ENCODE data around the gene DPP9. TPM values are rescaled to one million over a fixed set of nuclear protein-coding genes. Genes with fewer than 3 reads are reported as not detected.

The DPP9 gene
- total RNA-seq, 1 experiment from 2014 or later, result 46.4 TPM

- Histone ChIP-seq H3K14ac (ENCODE audit: insufficient read depth, low read length) (no peak overlapping the region), H3K9ac (ENCODE audit: extremely low read depth, insufficient read length, low read length) (no peak overlapping the region), H2BK5ac (ENCODE audit: insufficient read length, low read length) (no peak overlapping the region), H3K27me3 (ENCODE audit: insufficient read depth, low read length) (no peaks in the 10 kb centered on the region), H2AK5ac (ENCODE audit: insufficient read length, low read length) (no peak overlapping the region), H3K4ac (ENCODE audit: low read depth, low read length) (no peak overlapping the region), H4K91ac (ENCODE audit: insufficient read length, low read depth, low read length) (no peak overlapping the region), H3K18ac (ENCODE audit: insufficient read length, low read depth, low read length) (no peak overlapping the region), H4K5ac (ENCODE audit: insufficient read length, low read depth, low read length) (no peak overlapping the region), H3K23me2 (ENCODE audit: insufficient read length, low read depth, low read length, poor library complexity, severe bottlenecking) (no peaks in the 10 kb centered on the region), H3K27ac (ENCODE audit: insufficient read length, low read depth, low read length) (no peak overlapping the region), H4K8ac (replicated peaks; ENCODE audit: insufficient read length, low read depth, low read length) (no peak overlapping the region), H2BK20ac (ENCODE audit: low read depth, low read length, poor library complexity, severe bottlenecking) (no peak overlapping the region), H3K79me1 (ENCODE audit: insufficient read depth, low read depth, low read length, poor library complexity, severe bottlenecking) (no peaks in the 10 kb centered on the region), H3K79me2 (ENCODE audit: insufficient read depth, low read length) (no peaks in the 10 kb centered on the region), H3K23ac (ENCODE audit: insufficient read length, low read depth, low read length) (no peak overlapping the region), H2BK120ac (ENCODE audit: low read depth, low read length, poor library complexity, severe bottlenecking) (no peak overlapping the region), H2BK12ac (ENCODE audit: insufficient read length, low read depth, low read length) (no peak overlapping the region), H4K20me1 (ENCODE audit: control insufficient read depth, insufficient read depth, insufficient read length) (no peaks in the 10 kb centered on the region), H2AFZ (ENCODE audit: low read length) (no peak overlapping the region), H3K9me3 (ENCODE audit: control insufficient read depth, low read depth, low read length) (no peaks in the 10 kb centered on the region), H3K4me2 (ENCODE audit: insufficient read depth, insufficient read length, low read length) (no peak overlapping the region), H3T11ph (ENCODE audit: low read length) (no peak overlapping the region), H3K56ac (ENCODE audit: insufficient read length, low read depth, low read length) (no peak overlapping the region), H2BK15ac (ENCODE audit: low read depth, low read length) (no peak overlapping the region), H3K4me1 (ENCODE audit: insufficient read depth, low read length) (no peaks in the 10 kb centered on the region)
- TF ChIP-seq, protein P1, sequence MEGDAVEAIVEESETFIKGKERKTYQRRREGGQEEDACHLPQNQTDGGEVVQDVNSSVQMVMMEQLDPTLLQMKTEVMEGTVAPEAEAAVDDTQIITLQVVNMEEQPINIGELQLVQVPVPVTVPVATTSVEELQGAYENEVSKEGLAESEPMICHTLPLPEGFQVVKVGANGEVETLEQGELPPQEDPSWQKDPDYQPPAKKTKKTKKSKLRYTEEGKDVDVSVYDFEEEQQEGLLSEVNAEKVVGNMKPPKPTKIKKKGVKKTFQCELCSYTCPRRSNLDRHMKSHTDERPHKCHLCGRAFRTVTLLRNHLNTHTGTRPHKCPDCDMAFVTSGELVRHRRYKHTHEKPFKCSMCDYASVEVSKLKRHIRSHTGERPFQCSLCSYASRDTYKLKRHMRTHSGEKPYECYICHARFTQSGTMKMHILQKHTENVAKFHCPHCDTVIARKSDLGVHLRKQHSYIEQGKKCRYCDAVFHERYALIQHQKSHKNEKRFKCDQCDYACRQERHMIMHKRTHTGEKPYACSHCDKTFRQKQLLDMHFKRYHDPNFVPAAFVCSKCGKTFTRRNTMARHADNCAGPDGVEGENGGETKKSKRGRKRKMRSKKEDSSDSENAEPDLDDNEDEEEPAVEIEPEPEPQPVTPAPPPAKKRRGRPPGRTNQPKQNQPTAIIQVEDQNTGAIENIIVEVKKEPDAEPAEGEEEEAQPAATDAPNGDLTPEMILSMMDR (conservative IDR thresholded peaks at IDR 0.05), result no peak
- Mint-ChIP-seq H3K27me3 (ENCODE audit: low read depth) (no peaks in the 10 kb centered on the region), H3K4me1 (peaks cover 0 to 18% of the 10 kb centered on the region in 2 experiments; a peak in 2 of 4 replicates), H3K9me3 (no peaks in the 10 kb centered on the region), H3K36me3 (ENCODE audit: insufficient read depth in 1 of 3, low read depth in 3 of 3) (peaks cover 0 to 6% (median 3%) of the 10 kb centered on the region in 3 experiments; a peak in 4 of 7 replicates), H3K4me3 (no peak overlapping the region), H3K27ac (no peak overlapping the region)
- no peak for DNase-seq
- WGBS (ENCODE audit: extremely low coverage, insufficient read length, low lambda C conversion rate), result no CpG with 5 or more reads among the region's 4 CpGs
Measured at GRCh38 chr19:4645718-4646117, 77.9 kb downstream of the DPP9 start.
